ENCODE data around the gene SNX18. TPM values are rescaled to one million over a fixed set of nuclear protein-coding genes. Genes with fewer than 3 reads are reported as not detected.

SNX18 gene
- total and polyA plus RNA-seq, 10 donors: 4.8 to 82.5 (median 68.1) TPM

DNA sequence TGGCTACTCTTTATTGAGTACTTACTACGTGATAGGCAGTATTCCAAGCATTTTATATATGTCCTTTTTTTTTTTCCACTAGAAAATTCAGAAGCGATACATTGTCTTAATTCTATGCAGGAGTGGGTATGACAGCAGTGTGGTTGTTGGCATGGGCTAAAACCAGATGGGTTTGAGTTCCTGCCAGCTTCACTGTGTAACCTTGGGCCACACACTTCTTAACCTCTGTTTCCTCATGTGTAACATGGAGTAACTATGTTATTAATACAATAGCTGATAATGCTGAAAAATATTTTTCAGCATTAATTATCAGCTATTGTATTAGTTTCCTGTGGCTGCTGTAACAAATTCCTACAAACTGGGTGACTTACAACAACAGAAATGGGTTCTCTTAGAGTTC, 12.0 kb downstream of the SNX18 start:
- Histone ChIP-seq H3K9me3 (no peaks in the 10 kb centered on the region), H3K4me3 (no peak overlapping the region), H3K36me3 (peaks cover 0 to 25% (median 0%) of the 10 kb centered on the region in 6 donors), H3K4me1 (peaks cover 51 to 100% (median 92%) of the 10 kb centered on the region in 6 donors), H3K27ac (peak overlapping the region in 3 of 8 donors; percentile 28 to 44 (median 29)), H3K27me3 (replicated peaks in 1 of 7) (no peaks in the 10 kb centered on the region)
- WGBS, 5 donors: 59 to 66% (median 64%) methylated on average over 2 of the region's 2 CpGs
- DNase-seq: no peak
- intact Hi-C loops (cut with DNase I; ENCODE audit: low total_unique reads): loop anchor here (10.0 kb wide), 1 partner anchor 115 kb away; no protein-coding TSS in a partner anchor
- TF ChIP-seq POLR2AphosphoS5 (IDR thresholded peaks at IDR 0.05) (no peak), POLR2A (IDR thresholded peaks at IDR 0.05) (no peak), CTCF (IDR thresholded peaks at IDR 0.05 in 8 of 11, conservative IDR thresholded peaks at IDR 0.05 in 3 of 11) (no peak)

- no peak for DNase-seq
- WGBS, 5 donors: 59 to 69% (median 62%) methylated on average over 12 of the region's 12 CpGs
- Histone ChIP-seq H3K4me1 (peaks cover 40 to 98% (median 79%) of the 10 kb centered on the region in 6 donors), H3K27ac (peak overlapping the region in 2 of 8 donors; percentile 0 to 32), H3K4me3 (no peak overlapping the region), H3K36me3 (peaks cover 0 to 26% (median 0%) of the 10 kb centered on the region in 6 donors), H3K27me3 (replicated peaks in 1 of 7) (no peaks in the 10 kb centered on the region), H3K9me3 (no peaks in the 10 kb centered on the region)
- TF ChIP-seq POLR2AphosphoS5 (IDR thresholded peaks at IDR 0.05) (peak in 1 of 3 donors; percentile 28), CTCF (IDR thresholded peaks at IDR 0.05 in 8 of 11, conservative IDR thresholded peaks at IDR 0.05 in 3 of 11) (no peak), POLR2A (IDR thresholded peaks at IDR 0.05) (no peak)
- intact Hi-C loops (cut with DNase I; ENCODE audit: low total_unique reads): no loop called here
These were observed 14.0 kb downstream of the SNX18 start for GRCh38 chr5:54531546-54531945.

DNA sequence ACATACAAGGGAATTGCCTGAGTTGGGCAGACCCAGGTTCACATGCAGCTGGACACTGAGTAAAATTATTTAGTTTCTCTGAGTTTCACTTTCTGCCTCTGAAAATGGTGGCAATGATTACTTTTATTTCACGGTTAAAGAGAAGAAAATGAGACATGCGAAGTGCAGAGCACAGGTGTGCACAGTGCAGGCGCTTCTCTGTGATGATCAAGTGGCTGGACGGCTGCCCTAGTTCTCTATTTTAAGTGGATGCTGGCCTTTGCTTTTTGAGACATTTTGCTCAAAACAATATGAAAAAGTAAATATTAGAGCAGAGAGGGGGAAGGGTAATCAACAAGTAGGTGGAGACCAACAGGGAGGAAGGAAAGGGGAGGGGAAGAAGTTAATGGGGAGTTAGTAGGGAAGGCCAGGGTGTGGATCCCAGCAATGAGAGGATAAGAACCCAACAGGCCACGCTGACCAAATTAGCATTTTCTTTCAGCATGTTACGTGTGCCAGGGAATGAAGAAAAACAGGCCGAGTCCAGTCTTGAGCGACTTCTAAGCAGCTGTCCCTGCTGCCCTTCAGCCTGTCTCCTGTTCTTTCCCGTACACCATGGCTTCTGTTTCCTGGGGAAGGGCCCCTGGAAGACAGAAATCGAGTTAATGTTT, 16.1 kb downstream of the SNX18 start:
- no peaks in the 10 kb centered on the region for H3K9me3 ChIP-seq
- H3K4me1 ChIP-seq: peaks cover 38 to 98% (median 77%) of the 10 kb centered on the region in 6 donors
- no peak for TF ChIP-seq CTCF (IDR thresholded peaks at IDR 0.05 in 8 of 11, conservative IDR thresholded peaks at IDR 0.05 in 3 of 11)
- no peak for TF ChIP-seq POLR2AphosphoS5 (IDR thresholded peaks at IDR 0.05)
- no peak for TF ChIP-seq POLR2A (IDR thresholded peaks at IDR 0.05)
- H3K27ac ChIP-seq: peak overlapping the region in 7 of 8 donors; percentile 18 to 69 (median 45)
- 63 to 74% (median 69%) methylated on average over 10 of the region's 10 CpGs for WGBS, 5 donors
- intact Hi-C loops (cut with DNase I; ENCODE audit: low total_unique reads): no loop called here
- H3K4me3 ChIP-seq: no peak overlapping the region
- peaks cover 0 to 22% (median 0%) of the 10 kb centered on the region in 6 donors for H3K36me3 ChIP-seq
- H3K27me3 ChIP-seq (replicated peaks in 1 of 7): no peaks in the 10 kb centered on the region
- no peak for DNase-seq

GRCh38 chr5:54534191-54535004, 16.8 kb downstream of the SNX18 start:
- intact Hi-C loops (cut with DNase I; ENCODE audit: low total_unique reads): no loop called here
- H3K27ac ChIP-seq: peak overlapping the region in 7 of 8 donors; percentile 18 to 69 (median 45)
- H3K4me1 ChIP-seq: peaks cover 31 to 98% (median 76%) of the 10 kb centered on the region in 6 donors

More at GRCh38 chr5:54534191-54535004, 16.8 kb downstream of the SNX18 start:
- H3K9me3 ChIP-seq: no peaks in the 10 kb centered on the region
- H3K27me3 ChIP-seq (replicated peaks in 1 of 7): no peaks in the 10 kb centered on the region
- no peak for TF ChIP-seq POLR2AphosphoS5 (IDR thresholded peaks at IDR 0.05)
- no peak for TF ChIP-seq POLR2A (IDR thresholded peaks at IDR 0.05)
- no peak for TF ChIP-seq CTCF (IDR thresholded peaks at IDR 0.05 in 8 of 11, conservative IDR thresholded peaks at IDR 0.05 in 3 of 11)
- H3K36me3 ChIP-seq: peaks cover 0 to 25% (median 0%) of the 10 kb centered on the region in 6 donors
- DNase-seq: no peak
- WGBS, 5 donors: 70 to 79% (median 74%) methylated on average over 4 of the region's 4 CpGs
- H3K4me3 ChIP-seq: no peak overlapping the region

Data from spleen (tissue), 11 donors.